H1 (cell line): ENCODE measurements around the gene OLFM3. TPM values are rescaled to one million over a fixed set of nuclear protein-coding genes. Genes with fewer than 3 reads are reported as not detected.

ENCODE experiments used
- CTCF ChIA-PET: fragments of 300-600 bp; sonication (Branson Sonifier 250); formaldehyde crosslinking; loops from one replicate; lab custom pipeline; 2021; ENCODE audit not compliant: partially characterized antibody; lab: Charles Lee
- POLR2A ChIA-PET: fragments of 300-600 bp; sonication (Branson Sonifier 250); formaldehyde crosslinking; loops from one replicate; lab custom pipeline; 2021; ENCODE audit warnings: inconsistent platforms; ENCODE audit not compliant: partially characterized antibody; lab: Charles Lee
- DNase-seq, 2 experiments: peaks; one replicate each; pipeline versions ENCODE4 v3.0.0 to v3.0.0-alpha.2; 2010 to 2022; ENCODE audit warnings: low spot score in 2 of 2, low read depth in 1 of 2, mixed read lengths in 1 of 2
- FAIRE-seq: peaks from 2 replicates; lab custom pipeline; 2011; peaks lifted over from hg19 to GRCh38; lab: Jason Lieb, UNC
- H2AFZ ChIP-seq: 2 replicates; pipeline ENCODE4 v1.8.1; 2012; ENCODE audit warnings: low read length, inconsistent platforms
- H2AK5ac ChIP-seq: 2 replicates; pipeline ENCODE4 v1.6.1; 2013; ENCODE audit warnings: low read depth, low read length
- H2BK120ac ChIP-seq: replicated peaks from 2 replicates; pipeline ENCODE3; 2013; ENCODE audit warnings: low read depth, low read length, inconsistent platforms
- H2BK12ac ChIP-seq: 2 replicates; pipeline ENCODE4 v1.6.1; 2013; ENCODE audit warnings: low read depth, low read length
- H2BK15ac ChIP-seq: 2 replicates; pipeline ENCODE4 v1.6.1; 2013; ENCODE audit warnings: low read length
- H2BK20ac ChIP-seq: 2 replicates; pipeline ENCODE4 v1.6.1; 2013; ENCODE audit warnings: low read length
- H2BK5ac ChIP-seq: 2 replicates; pipeline ENCODE4 v1.6.1; 2013; ENCODE audit warnings: low read depth, low read length
- H3K14ac ChIP-seq: 2 replicates; pipeline ENCODE4 v1.6.1; 2013; ENCODE audit warnings: inconsistent platforms; ENCODE audit not compliant: insufficient read length
- H3K18ac ChIP-seq: 2 replicates; pipeline ENCODE4 v1.6.1; 2013; ENCODE audit warnings: low read length; ENCODE audit errors: extremely low read depth
- H3K23ac ChIP-seq: 2 replicates; pipeline ENCODE4 v1.6.1; 2013; ENCODE audit warnings: inconsistent platforms; ENCODE audit not compliant: insufficient read length
- H3K23me2 ChIP-seq: 2 replicates; pipeline ENCODE4 v1.6.1; 2013; ENCODE audit warnings: low read depth, low read length
- H3K27ac ChIP-seq: 2 replicates; pipeline ENCODE4 v1.6.1; 2011; ENCODE audit warnings: low read depth, low read length, inconsistent platforms
- H3K27me3 ChIP-seq, 4 experiments: replicated peaks in 1 of 4; 1 replicate in 1 of 4; 2 replicates in 3 of 4; pipeline versions ENCODE4 v1.6.1 to v1.8.1; 2011 to 2013; ENCODE audit warnings: low read length in 3 of 4, mild to moderate bottlenecking in 3 of 4, inconsistent platforms in 2 of 4, mixed read lengths in 2 of 4, moderate library complexity in 1 of 4; ENCODE audit not compliant: control insufficient read depth in 3 of 4, insufficient read depth in 3 of 4; ENCODE audit errors: extremely low read depth in 1 of 4
- H3K36me3 ChIP-seq, 4 experiments: 2 replicates each; pipeline versions ENCODE4 v1.6.1 to v1.8.1; 2011 to 2013; ENCODE audit warnings: mild to moderate bottlenecking in 4 of 4, low read length in 3 of 4, moderate library complexity in 2 of 4, control low read depth in 1 of 4, inconsistent platforms in 1 of 4; ENCODE audit not compliant: insufficient read depth in 4 of 4, control insufficient read depth in 2 of 4
- H3K4ac ChIP-seq: replicated peaks from 2 replicates; pipeline ENCODE3; 2013; ENCODE audit warnings: low read length, low read depth, mixed read lengths, inconsistent platforms; ENCODE audit not compliant: insufficient read length
- H3K4me1 ChIP-seq, 4 experiments: replicated peaks in 1 of 4; 1 replicate in 1 of 4; 2 replicates in 3 of 4; pipeline versions ENCODE4 v1.6.1 to v1.8.1; 2011 to 2013; ENCODE audit warnings: low read length in 3 of 4, inconsistent platforms in 2 of 4, mixed read lengths in 1 of 4; ENCODE audit not compliant: insufficient read depth in 4 of 4, control insufficient read depth in 3 of 4
- H3K4me2 ChIP-seq, 2 experiments: 2 replicates each; pipeline versions ENCODE4 v1.6.1 to v1.8.1; 2011 to 2013; ENCODE audit warnings: low read depth in 2 of 2, low read length in 2 of 2, control low read depth in 1 of 2, inconsistent platforms in 1 of 2, mild to moderate bottlenecking in 1 of 2; ENCODE audit not compliant: insufficient read depth in 1 of 2
- H3K4me3 ChIP-seq, 4 experiments: fragments of 200-600, 300-600 bp in 1 of 4; sonication (generic), shearing (Covaris generic), sonication (Bioruptor Twin) in 1 of 4; 2 replicates each; pipeline versions ENCODE4 v1.5.1 to v1.8.1; 2011 to 2016; ENCODE audit warnings: low read length in 4 of 4, low read depth in 3 of 4, control low read depth in 2 of 4, inconsistent platforms in 2 of 4, mild to moderate bottlenecking in 2 of 4, mixed read lengths in 1 of 4, moderate library complexity in 1 of 4; ENCODE audit not compliant: insufficient read depth in 2 of 4; ENCODE audit errors: extremely low read depth in 1 of 4
- H3K56ac ChIP-seq: replicated peaks from 2 replicates; pipeline ENCODE3; 2013; ENCODE audit warnings: low read depth, mild to moderate bottlenecking, mixed read lengths, low read length, inconsistent platforms; ENCODE audit not compliant: insufficient read length
- H3K79me1 ChIP-seq: 2 replicates; pipeline ENCODE4 v1.6.1; 2013; ENCODE audit warnings: low read depth, low read length, control low read depth
- H3K79me2 ChIP-seq, 2 experiments: 2 replicates each; pipeline versions ENCODE4 v1.6.1 to v1.8.1; 2012 to 2013; ENCODE audit warnings: low read length in 2 of 2, mild to moderate bottlenecking in 2 of 2, inconsistent platforms in 1 of 2; ENCODE audit not compliant: insufficient read depth in 2 of 2, control insufficient read depth in 1 of 2
- H3K9ac ChIP-seq, 4 experiments: replicated peaks in 1 of 4; 1 replicate in 1 of 4; 2 replicates in 3 of 4; pipeline versions ENCODE4 v1.6.1 to v1.8.1; 2011 to 2013; ENCODE audit warnings: low read depth in 3 of 4, low read length in 3 of 4, control low read depth in 2 of 4, mild to moderate bottlenecking in 2 of 4, moderate library complexity in 2 of 4, inconsistent platforms in 1 of 4; ENCODE audit errors: extremely low read depth in 1 of 4
- H3K9me3 ChIP-seq, 2 experiments: 2 replicates each; pipeline versions ENCODE4 v1.6.1 to v1.8.1; 2012 to 2013; ENCODE audit warnings: mild to moderate bottlenecking in 2 of 2, moderate library complexity in 2 of 2, control low read depth in 1 of 2, inconsistent platforms in 1 of 2, low read depth in 1 of 2, low read length in 1 of 2, mixed read lengths in 1 of 2; ENCODE audit not compliant: insufficient read depth in 2 of 2
- H4K20me1 ChIP-seq, 2 experiments: replicated peaks in 1 of 2; 2 replicates each; pipeline versions ENCODE3 to v1.8.1; 2011 to 2013; ENCODE audit warnings: inconsistent platforms in 2 of 2, low read length in 2 of 2, mild to moderate bottlenecking in 1 of 2; ENCODE audit not compliant: insufficient read depth in 2 of 2, control insufficient read depth in 1 of 2
- H4K5ac ChIP-seq: 2 replicates; pipeline ENCODE4 v1.6.1; 2013; ENCODE audit warnings: low read length, low read depth, mixed read lengths, inconsistent platforms; ENCODE audit not compliant: insufficient read length
- H4K8ac ChIP-seq: 2 replicates; pipeline ENCODE4 v1.8.0; 2013; ENCODE audit warnings: mild to moderate bottlenecking, moderate library complexity, low read length, inconsistent platforms; ENCODE audit not compliant: insufficient read depth; ENCODE audit errors: extremely low read depth
- H4K91ac ChIP-seq: replicated peaks from 2 replicates; pipeline ENCODE3; 2013; ENCODE audit warnings: low read length, mixed read lengths, inconsistent platforms; ENCODE audit not compliant: insufficient read length
- ATF3 ChIP-seq: IDR thresholded peaks from 2 replicates; pipeline ENCODE4 v1.6.1; 2011; ENCODE audit warnings: low read depth, mild to moderate bottlenecking, low read length; ENCODE audit not compliant: insufficient read depth
- BACH1 ChIP-seq: IDR thresholded peaks from 2 replicates; pipeline ENCODE4 v1.6.1; 2012; ENCODE audit warnings: low read length, improper control_type of control experiment
- BCL11A ChIP-seq, 2 experiments: IDR thresholded peaks; one replicate each; pipeline ENCODE4 v1.6.1; 2011; ENCODE audit warnings: low read depth in 2 of 2, low read length in 2 of 2, mild to moderate bottlenecking in 2 of 2
- CBX5 ChIP-seq: fragments of 300-800, 300-1000 bp; sonication (generic); IDR thresholded peaks from 2 replicates; pipeline ENCODE4 v1.7.1; 2016; ENCODE audit warnings: antibody characterized with exemption, low read length, low read depth
- HDAC2 ChIP-seq, 2 experiments: fragments of 300-600 bp in 1 of 2; sonication (generic) in 1 of 2; IDR thresholded peaks; 2 replicates each; pipeline ENCODE4 v1.6.1; 2011 to 2012; ENCODE audit warnings: low read depth in 2 of 2, low read length in 2 of 2, mild to moderate bottlenecking in 2 of 2, moderate library complexity in 2 of 2, borderline replicate concordance in 1 of 2, inconsistent platforms in 1 of 2
- POLR2AphosphoS5 ChIP-seq: IDR thresholded peaks from 2 replicates; pipeline ENCODE4 v1.6.1; 2011; ENCODE audit warnings: low read depth, low read length
- RAD21 ChIP-seq, 2 experiments: IDR thresholded peaks in 1 of 2; conservative IDR thresholded peaks in 1 of 2; 2 replicates each; pipeline ENCODE4 v1.6.1; 2011; ENCODE audit warnings: low read depth in 2 of 2, low read length in 2 of 2, improper control_type of control experiment in 1 of 2, inconsistent platforms in 1 of 2, mild to moderate bottlenecking in 1 of 2, moderate library complexity in 1 of 2
- SP2 ChIP-seq: IDR thresholded peaks from 2 replicates; pipeline ENCODE4 v1.6.1; 2012; ENCODE audit warnings: mild to moderate bottlenecking, low read length, inconsistent platforms
- TEAD4 ChIP-seq: IDR thresholded peaks from 2 replicates; pipeline ENCODE4 v1.6.1; 2012; ENCODE audit warnings: low read depth, low read length, inconsistent platforms, mixed read lengths
- USF2 ChIP-seq: IDR thresholded peaks from 2 replicates; pipeline ENCODE4 v1.6.1; 2011; ENCODE audit warnings: low read length, improper control_type of control experiment
- YY1 ChIP-seq: IDR thresholded peaks from 2 replicates; pipeline ENCODE4 v1.6.1; 2011; ENCODE audit warnings: low read depth, mild to moderate bottlenecking, low read length
- ZNF274 ChIP-seq: IDR thresholded peaks from 2 replicates; pipeline ENCODE4 v1.7.0; 2012; ENCODE audit warnings: low read length, borderline replicate concordance; ENCODE audit errors: extremely low read depth
- WGBS, 2 experiments: shearing (Covaris generic) in 1 of 2; methylation state at CpG; one replicate each; pipeline versions ENCODE4 v1.1.6 to v1.1.7; 2013 to 2015; ENCODE audit warnings: low lambda C conversion rate in 2 of 2, mixed read lengths in 2 of 2, inconsistent platforms in 1 of 2, low coverage in 1 of 2, missing lambda C conversion rate in 1 of 2; ENCODE audit not compliant: insufficient replicate concordance in 2 of 2, insufficient coverage in 1 of 2, insufficient read length in 1 of 2; ENCODE audit errors: extremely low coverage in 1 of 2, missing lambda C conversion rate in 1 of 2; 5-methylcytosine and 5-hydroxymethylcytosine counted together
- polyA plus RNA-seq, 7 experiments: library from polyadenylated mRNA; depleted of rRNA in 3 of 7; stranded (reverse) in 5 of 7; unstranded in 2 of 7; fragments of >200 nt in 5 of 7; fragments of 200-250 nt in 2 of 7; gene quantifications; 1 replicate in 5 of 7; 2 replicates in 1 of 7; 4 replicates in 1 of 7; pipeline versions ENCODE4 v1.2.1 to v1.2.3, GENCODE V29; 2011 to 2013; ENCODE audit warnings: missing spikeins in 2 of 7, mixed read lengths in 2 of 7
- total RNA-seq: library from RNA; stranded (reverse); fragmentation: NEBNext Ultra II Directional; extraction: Animal tissue kit (Norgen Biotek cat#: 25700); gene quantifications from 2 replicates; pipeline ENCODE4 v1.2.1, GENCODE V29; 2021

Gene OLFM3
- total and polyA plus RNA-seq, 2 of the 8 experiments (the other 6 are each of a cell fraction or from before 2014, with no cell fraction given), result 0.30 to 0.32 TPM

- FAIRE-seq (no peak), DNase-seq (no peak)
- CTCF ChIA-PET, result interaction anchor here (1.4 kb wide), 1 partner anchor 11 kb away, joined by 5 read pairs; no protein-coding TSS in a partner anchor
- H3K23me2 ChIP-seq, result no peaks in the 10 kb centered on the region
- POLR2A ChIA-PET, result no interaction called here
- no peak overlapping the region for H3K4me2 ChIP-seq
- H3K79me1 ChIP-seq, result no peaks in the 10 kb centered on the region
- H3K18ac ChIP-seq, result no peak overlapping the region
- H2BK15ac ChIP-seq, result no peak overlapping the region
- H3K9ac ChIP-seq, result no peak overlapping the region
- H3K56ac ChIP-seq, result no peak overlapping the region
- no peak overlapping the region for H2BK5ac ChIP-seq
- no peaks in the 10 kb centered on the region for H3K27me3 ChIP-seq
- 83% methylated on average over 1 of the region's 1 CpG; no CpG with 5 or more reads in 1 of the 2 experiments for WGBS, 2 experiments
- H3K4me1 ChIP-seq, result peaks cover 0 to 3% (median under 1%) of the 10 kb centered on the region in 4 experiments; a peak in 1 of 7 replicates
- no peak overlapping the region for H2BK20ac ChIP-seq
- no peak overlapping the region for H3K27ac ChIP-seq
- H3K4ac ChIP-seq, result no peak overlapping the region
- H3K36me3 ChIP-seq, result no peaks in the 10 kb centered on the region
- H3K23ac ChIP-seq, result no peak overlapping the region
- no peaks in the 10 kb centered on the region for H3K9me3 ChIP-seq
- H4K8ac ChIP-seq, result no peak overlapping the region
- no peaks in the 10 kb centered on the region for H3K79me2 ChIP-seq
- no peak overlapping the region for H2BK120ac ChIP-seq
- peak overlapping the region; percentile 9; the same call in 1 of the 2 replicates for H2AFZ ChIP-seq
- H4K20me1 ChIP-seq, result no peaks in the 10 kb centered on the region
- no peak overlapping the region for H2BK12ac ChIP-seq
- no peak overlapping the region for H3K4me3 ChIP-seq
- no peak overlapping the region for H4K91ac ChIP-seq
- no peak overlapping the region for H3K14ac ChIP-seq
- H4K5ac ChIP-seq, result no peak overlapping the region
- no peak overlapping the region for H2AK5ac ChIP-seq
- TF ChIP-seq SP2 (no peak), POLR2AphosphoS5 (no peak), YY1 (no peak), TEAD4 (no peak), BACH1 (no peak), USF2 (no peak), HDAC2 (IDR thresholded peaks at IDR 0.05; ENCODE audit: borderline replicate concordance in 1 of 2, low read depth in 2 of 2, low read length in 2 of 2) (no peak), RAD21 (IDR thresholded peaks at IDR 0.05 in 1 of 2, conservative IDR thresholded peaks at IDR 0.05 in 1 of 2; ENCODE audit: low read depth in 2 of 2, low read length in 2 of 2) (no peak), BCL11A (IDR thresholded peaks at IDR 0.05; ENCODE audit: low read depth in 2 of 2, low read length in 2 of 2) (no peak), ZNF274 (no peak), ATF3 (no peak), CBX5 (no peak)
Measured at GRCh38 chr1:101852936-101853335, 143.8 kb downstream of the OLFM3 start.
